ENCODE data around the gene MAVS. TPM values are rescaled to one million over a fixed set of nuclear protein-coding genes. Genes with fewer than 3 reads are reported as not detected.
A peak's percentile ranks its signal among the peaks of the same experiment; 100 is the strongest.
"Not testable (repeated sequence)": the region's sequence is repeated elsewhere in the genome, so short reads cannot be mapped to it uniquely, and the experiment has no call there.

The MAVS gene
- polyA plus RNA-seq, 3 donors: 25.7 to 39.2 (median 33.5) TPM

GRCh38 chr20:3876000-3876399 lies 29.4 kb downstream of the MAVS start:
- peak; percentile 36 for DNase-seq

DNA sequence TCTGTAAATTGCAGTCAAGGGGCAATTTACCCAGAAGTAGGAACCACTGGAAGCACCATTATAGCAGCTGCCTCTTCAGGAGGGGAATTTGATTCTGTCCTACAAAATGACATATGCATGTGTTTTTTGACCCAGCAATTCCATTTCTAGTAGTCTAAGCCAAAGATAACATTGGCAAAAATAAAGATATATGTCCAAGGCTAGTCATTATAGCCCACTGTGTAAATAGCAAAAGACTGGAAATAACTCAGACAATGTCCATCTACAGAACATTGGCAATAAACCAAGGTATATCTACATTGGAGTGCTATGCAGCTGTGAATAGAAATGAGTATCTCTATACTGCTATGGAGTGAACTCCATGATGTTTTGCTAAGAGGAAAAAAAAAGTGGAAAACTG lies 30.0 kb downstream of the MAVS start:
- DNase-seq: no peak

DNA sequence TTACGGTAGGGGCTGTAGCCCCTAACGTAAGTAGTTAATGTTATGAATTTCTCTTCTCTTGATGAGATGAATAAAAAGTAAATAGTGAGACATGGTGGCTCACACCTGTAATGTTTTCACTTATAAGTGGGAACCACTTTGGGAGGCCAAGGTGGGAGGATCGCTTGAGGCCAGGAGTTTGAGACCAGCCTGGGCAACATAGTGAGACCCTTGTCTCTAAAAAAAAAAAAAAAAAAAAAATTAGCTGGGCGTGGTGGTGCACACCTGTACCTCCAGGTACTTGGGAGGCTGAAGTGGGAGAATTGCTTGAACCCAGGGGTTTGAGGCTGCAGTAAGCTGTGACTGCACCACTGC lies 32.3 kb downstream of the MAVS start:
- not testable (repeated sequence) for DNase-seq

DNA sequence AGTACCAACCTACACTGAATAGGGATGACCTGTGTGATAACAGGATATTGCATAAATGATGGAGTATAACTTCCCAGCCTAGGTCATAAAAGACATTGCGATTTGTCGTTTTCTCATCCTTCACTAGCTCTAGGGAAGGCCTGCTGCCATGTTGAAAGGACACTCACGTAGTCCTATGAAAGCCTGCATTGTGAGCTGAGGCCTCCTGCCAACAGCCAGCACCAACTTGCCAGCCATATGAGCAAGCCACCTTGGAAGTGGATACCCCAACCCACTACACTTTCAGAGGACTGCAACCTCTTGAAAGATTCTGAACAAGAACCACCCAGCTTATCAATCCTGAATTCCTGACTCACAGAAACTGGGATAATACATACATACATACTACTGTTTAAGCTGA lies 39.1 kb downstream of the MAVS start:
- no peak for DNase-seq

DNA sequence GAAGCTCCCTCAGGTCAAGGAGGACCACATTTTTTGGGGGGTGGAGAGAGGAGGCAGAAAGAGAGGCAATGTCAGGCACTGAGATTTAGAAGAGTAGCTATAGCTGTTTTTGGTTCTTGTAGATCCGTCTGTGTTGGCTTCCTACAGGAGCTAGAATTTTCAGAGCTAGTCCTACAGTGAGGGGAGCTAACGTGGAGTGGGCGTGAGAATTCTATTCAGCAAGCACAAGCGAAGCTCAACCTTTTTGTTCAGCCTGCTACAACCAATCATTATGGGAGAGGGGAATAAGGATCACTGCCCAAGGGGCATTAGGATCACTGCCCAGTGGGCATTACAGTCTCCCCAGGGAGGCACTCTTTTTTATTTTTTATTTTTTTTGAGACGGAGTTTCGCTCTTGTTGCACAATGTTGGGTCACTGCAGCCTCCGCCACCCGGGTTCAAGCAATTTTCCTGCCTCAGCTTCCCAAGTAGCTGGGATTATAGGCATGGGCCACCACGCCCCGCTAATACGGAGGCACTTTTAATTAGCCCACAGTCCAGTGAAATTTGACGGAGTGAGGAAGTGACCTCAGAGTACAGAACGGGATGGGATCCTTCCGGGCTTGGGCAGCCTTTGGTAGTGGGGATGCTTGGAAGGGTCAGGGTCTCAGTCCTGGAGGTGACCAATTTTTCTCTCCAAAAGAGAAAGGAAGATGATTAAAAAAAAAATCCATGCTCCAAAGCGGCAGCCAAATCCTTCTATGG lies 41.4 kb downstream of the MAVS start:
- no peak for DNase-seq

DNA sequence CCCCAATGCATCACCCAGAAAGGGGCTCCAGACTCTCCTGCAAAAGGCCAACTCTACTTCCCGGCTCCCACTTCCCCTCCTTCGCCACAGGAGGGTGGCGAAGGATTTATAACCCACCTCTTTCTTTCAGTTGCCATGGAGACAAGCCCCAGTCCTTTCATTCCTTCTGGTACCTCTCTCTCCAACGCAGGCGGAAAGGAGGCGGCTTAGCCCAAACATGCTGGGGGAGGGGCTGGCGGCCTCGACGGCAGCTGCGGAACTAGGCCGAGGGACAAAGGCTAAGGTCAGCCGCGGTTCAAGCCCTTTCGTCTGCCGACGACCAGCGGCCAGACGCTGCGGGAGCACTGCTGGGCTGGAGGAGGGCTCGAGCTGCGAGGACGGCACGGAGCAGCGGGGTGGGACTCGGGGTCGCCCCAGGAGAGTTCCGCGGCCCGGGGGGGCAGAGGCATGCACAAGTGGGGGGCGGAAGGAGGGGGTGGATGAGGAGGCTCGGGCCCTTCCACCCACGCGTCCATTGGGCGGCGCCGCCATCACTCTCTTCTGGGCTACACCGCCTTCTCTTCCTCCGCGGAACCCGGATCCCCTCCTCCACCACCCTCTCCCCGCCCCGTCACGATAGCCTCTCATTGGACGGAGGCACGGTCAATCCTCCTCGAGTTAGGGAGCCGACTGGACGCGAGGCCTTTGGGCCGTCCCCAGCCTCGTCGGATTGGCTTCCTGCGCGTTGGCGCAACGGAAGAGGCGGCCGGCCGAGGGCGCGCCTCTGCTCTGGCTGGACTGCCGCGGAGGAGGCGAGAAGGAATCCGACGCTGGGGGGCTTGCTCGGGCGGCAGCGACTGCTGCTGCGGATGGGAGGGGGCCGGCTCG lies 42.2 kb downstream of the MAVS start, which contains the start of gene PANK2:
PANK2 (plus strand) TSS at position 766 of the 867 bp plus-strand sequence.
- DNase-seq: peak; percentile 99

- peak; percentile 26 for DNase-seq
Observed at GRCh38 chr20:3889489-3890397, 43.1 kb downstream of the MAVS start.

- peak; percentile 36 for DNase-seq
Observed at GRCh38 chr20:3890398-3890751, 43.7 kb downstream of the MAVS start.

GRCh38 chr20:3890999-3891929 lies 44.6 kb downstream of the MAVS start:
- DNase-seq: no peak

- no peak for DNase-seq
Observed at GRCh38 chr20:3894796-3895195, 48.2 kb downstream of the MAVS start.

DNA sequence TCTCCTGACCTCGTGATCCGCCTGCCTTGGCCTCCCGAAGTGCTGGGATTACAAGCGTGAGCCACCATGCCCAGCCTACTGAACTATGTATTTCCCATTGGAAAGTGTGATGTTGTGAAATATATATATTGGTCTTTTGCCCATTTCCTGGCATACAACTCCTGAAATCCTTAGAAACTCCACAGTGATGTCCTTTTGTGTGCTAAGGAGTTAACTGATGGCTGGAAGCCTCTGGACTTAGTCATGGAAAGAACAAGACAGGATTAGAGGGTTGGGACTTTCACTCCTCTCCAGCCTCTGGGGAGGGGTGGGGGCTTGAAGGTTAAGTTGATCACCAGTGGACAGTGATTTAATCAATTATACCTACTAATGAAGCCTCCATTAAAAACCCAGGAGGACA lies 49.7 kb downstream of the MAVS start:
- DNase-seq: no peak

GRCh38 chr20:3896853-3897583 lies 50.4 kb downstream of the MAVS start:
- DNase-seq: no peak

GRCh38 chr20:3898181-3898580 lies 51.5 kb downstream of the MAVS start:
- not testable (repeated sequence) for DNase-seq

GRCh38 chr20:3898639-3899038 lies 52.0 kb downstream of the MAVS start:
- DNase-seq: peak; percentile 57

DNA sequence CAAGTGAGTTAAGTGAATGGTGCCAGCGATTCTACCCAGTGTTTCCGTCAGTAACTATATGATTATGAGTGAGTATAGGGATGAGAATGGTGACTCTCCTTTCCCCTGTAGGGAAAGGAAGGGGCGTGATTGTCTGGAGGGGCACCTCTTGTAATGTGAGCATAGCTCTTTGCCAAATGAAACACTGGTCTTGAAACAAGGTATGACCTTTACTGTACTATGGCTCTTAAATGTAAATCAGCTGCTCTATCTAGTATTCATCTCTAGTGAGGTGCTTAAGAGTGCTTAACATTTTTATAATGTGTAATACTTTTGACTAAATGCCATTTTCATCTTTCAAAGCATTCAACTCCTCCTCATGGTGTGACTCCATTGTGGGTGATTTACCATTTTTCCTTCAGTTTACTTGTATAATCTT lies 53.6 kb downstream of the MAVS start:
- DNase-seq: no peak

DNA sequence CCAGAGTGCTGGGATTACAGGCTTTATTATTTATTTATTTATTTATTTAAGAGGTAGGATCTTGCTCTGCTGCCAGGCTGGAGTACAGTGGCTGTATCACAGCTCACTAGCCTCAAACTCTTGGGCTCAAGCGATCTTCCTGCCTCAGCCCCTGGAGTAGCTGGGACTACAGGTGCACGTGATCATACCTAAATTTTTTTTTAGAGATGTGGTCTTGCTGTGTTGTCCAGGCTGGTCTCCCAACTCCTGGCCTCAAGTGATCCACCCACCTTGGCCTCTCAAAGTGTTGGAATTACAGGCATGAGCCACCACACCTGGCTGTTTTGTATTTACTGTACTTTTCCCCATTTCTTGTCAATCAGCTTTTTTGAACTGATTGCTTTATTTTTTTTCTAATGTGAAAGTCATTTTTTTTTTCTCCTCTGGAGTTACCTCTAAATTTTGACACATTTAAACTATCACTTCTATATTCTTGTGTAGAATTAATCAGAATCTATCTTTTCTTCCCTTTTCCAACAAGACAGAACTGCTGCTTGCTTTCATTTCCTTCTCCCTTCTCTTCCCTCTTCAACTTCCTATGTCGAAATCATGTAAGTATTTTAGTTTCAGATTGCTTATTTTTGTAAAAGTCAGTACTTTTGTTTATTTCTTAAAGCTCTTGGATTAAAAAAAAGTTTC lies 54.5 kb downstream of the MAVS start:
- no peak for DNase-seq

- DNase-seq: no peak
Observed at GRCh38 chr20:3901706-3902440, 55.2 kb downstream of the MAVS start.

- DNase-seq: no peak
Observed at GRCh38 chr20:3902446-3902845, 55.8 kb downstream of the MAVS start.

DNA sequence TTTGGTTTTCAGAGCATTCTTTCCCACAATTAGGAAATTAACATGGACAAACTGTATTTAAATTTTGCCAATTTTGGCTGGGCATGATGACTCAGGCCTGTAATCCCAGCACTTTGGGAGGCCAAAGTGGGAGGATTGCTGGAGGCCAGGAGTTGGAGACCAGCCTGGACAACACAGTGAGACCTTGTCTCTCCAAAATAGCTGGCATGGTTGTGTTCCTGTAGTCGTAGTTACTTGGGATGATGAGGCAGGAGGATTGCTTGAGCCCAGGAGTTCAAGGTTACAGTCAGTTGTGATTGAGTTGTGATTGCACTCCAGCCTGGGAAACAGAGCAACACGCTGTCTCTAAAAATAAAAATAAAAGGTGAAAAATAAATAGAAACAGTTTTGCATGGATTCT lies 57.6 kb downstream of the MAVS start:
- DNase-seq: no peak

All from renal pelvis (tissue), 4 donors.